Measurements from ENCODE around the gene ZFP28.

Gene ZFP28

DNA sequence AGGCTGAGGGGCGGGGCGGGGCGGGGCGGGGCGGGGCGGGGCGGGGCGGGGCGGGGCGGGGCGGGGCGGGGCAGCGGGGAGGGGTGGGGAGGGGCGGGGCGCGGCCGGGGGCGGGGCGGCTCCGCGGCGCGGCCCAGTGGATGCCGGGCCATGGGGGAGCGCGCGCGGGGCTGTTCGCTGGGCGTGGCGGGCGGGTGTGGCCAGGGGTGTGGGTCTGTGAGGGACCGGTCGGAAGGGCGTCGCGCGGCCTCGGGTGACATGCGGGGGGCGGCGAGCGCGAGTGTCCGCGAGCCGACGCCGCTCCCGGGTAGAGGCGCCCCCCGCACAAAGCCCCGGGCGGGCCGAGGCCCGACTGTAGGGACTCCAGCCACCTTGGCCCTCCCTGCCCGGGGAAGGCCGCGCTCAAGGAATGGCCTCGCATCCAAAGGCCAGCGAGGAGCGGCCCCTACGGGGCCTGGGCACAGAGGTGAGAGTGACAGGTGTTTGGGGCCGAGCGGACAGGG is at the start of gene ZFP28:
ZFP28 (plus strand) TSS at position 188 of the 503 bp plus-strand sequence; CDS start at position 259, 71 bp downstream.
- Histone ChIP-seq H3K27ac (ENCODE audit: low read depth, low read length) (peak within 1 kb of the TSS; percentile 91), H3K36me3 (ENCODE audit: control insufficient read depth, insufficient read depth, low read length) (0 out of 2 replicates have a peak, but pooled peaks cover 3% of the 10 kb centered on the region), H3K27me3 (ENCODE audit: control insufficient read depth, insufficient read depth, low read length) (no peaks in the 10 kb centered on the region), H3K9me3 (ENCODE audit: control insufficient read depth, insufficient read depth, low read depth, low read length) (peaks cover 43% of the 10 kb centered on the region), H3K9ac (ENCODE audit: low read length) (peak within 1 kb of the TSS; percentile 94), H3K4me3 (ENCODE audit: low read depth, low read length) (peak within 1 kb of the TSS; percentile 97), H3K4me1 (ENCODE audit: control insufficient read depth, insufficient read depth, low read length) (no peaks in the 10 kb centered on the region)

- Histone ChIP-seq H3K4me1 (ENCODE audit: control insufficient read depth, insufficient read depth, low read length) (peaks cover 8% of the 10 kb centered on the region; the same call in 1 of the 2 replicates), H3K4me3 (ENCODE audit: low read depth, low read length) (peak overlapping the region; percentile 20; the same call in 1 of the 2 replicates), H3K27ac (ENCODE audit: low read depth, low read length) (peak overlapping the region; percentile 75; the same call in 1 of the 2 replicates), H3K9ac (ENCODE audit: low read length) (no peak overlapping the region), H3K9me3 (ENCODE audit: control insufficient read depth, insufficient read depth, low read depth, low read length) (peaks cover 41% of the 10 kb centered on the region), H3K36me3 (ENCODE audit: control insufficient read depth, insufficient read depth, low read length) (peaks cover 6% of the 10 kb centered on the region; the same call in 1 of the 2 replicates), H3K27me3 (ENCODE audit: control insufficient read depth, insufficient read depth, low read length) (no peaks in the 10 kb centered on the region)
Measured at GRCh38 chr19:56491399-56491798, 47.3 kb upstream of the ZFP28 start.

GRCh38 chr19:56504581-56504980 is 34.2 kb upstream of the ZFP28 start:
- Histone ChIP-seq H3K9ac (ENCODE audit: low read length) (no peak overlapping the region), H3K9me3 (ENCODE audit: control insufficient read depth, insufficient read depth, low read depth, low read length) (peaks cover 20% of the 10 kb centered on the region; the same call in 1 of the 2 replicates), H3K36me3 (ENCODE audit: control insufficient read depth, insufficient read depth, low read length) (no peaks in the 10 kb centered on the region), H3K4me1 (ENCODE audit: control insufficient read depth, insufficient read depth, low read length) (no peaks in the 10 kb centered on the region), H3K27me3 (ENCODE audit: control insufficient read depth, insufficient read depth, low read length) (peaks cover 3% of the 10 kb centered on the region; the same call in 1 of the 2 replicates), H3K27ac (ENCODE audit: low read depth, low read length) (no peak overlapping the region), H3K4me3 (ENCODE audit: low read depth, low read length) (no peak overlapping the region)

DNA sequence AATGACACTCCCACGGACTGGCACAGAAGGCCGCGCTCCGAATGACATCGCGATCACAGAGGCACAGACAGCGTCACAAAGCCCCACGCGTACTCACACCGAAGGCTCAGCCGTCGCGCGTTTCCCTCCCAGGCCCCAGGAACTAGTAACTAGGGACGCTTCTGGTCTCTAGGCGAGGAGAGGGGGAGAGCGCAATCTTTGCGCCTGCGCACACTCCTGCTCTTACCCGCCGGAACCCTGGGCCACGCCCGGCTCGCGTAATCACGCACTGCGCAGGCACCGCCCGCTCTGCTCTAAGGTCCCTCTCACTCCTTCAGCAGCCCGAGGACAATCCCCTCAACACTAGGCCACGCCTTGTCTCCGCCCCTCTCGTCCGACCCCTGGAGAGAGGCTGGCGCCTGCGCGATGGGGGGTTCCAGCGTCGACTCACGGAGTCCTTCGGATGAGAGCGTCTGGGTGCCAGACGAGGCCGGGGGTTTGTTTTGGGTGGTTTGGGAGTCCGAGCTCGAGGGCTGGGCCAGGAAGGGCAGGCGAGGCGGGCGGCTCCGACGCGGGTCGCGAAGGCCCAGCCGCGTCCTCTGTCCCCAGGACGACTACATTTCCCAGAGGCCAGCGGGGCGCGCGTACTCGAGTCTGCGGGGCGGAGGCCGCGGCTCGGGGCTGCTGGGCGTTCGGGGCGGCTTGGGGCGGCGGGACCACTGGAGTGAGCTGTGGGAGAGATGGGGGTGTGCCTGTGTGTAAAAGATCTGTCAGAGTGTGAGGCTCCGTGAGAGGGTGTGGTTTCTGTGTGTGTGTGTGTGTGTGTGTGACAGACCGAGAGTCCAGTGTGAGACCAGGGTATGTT is 31.1 kb upstream of the ZFP28 start, which contains the start of gene ZNF471:
ZNF471 (plus strand) TSS at position 410 of the 844 bp plus-strand sequence. CDS start 3,717 bp downstream, outside the sequence.
- H3K4me3 ChIP-seq (ENCODE audit: low read depth, low read length), result peak within 1 kb of the TSS; percentile 90
- H3K27ac ChIP-seq (ENCODE audit: low read depth, low read length), result peak within 1 kb of the TSS; percentile 86
- peaks cover 27% of the 10 kb centered on the region; the same call in 1 of the 2 replicates for H3K9me3 ChIP-seq (ENCODE audit: control insufficient read depth, insufficient read depth, low read depth, low read length)
- H3K36me3 ChIP-seq (ENCODE audit: control insufficient read depth, insufficient read depth, low read length), result no peaks in the 10 kb centered on the region
- peak within 1 kb of the TSS; percentile 86 for H3K9ac ChIP-seq (ENCODE audit: low read length)
- H3K4me1 ChIP-seq (ENCODE audit: control insufficient read depth, insufficient read depth, low read length), result no peaks in the 10 kb centered on the region
- peaks cover 3% of the 10 kb centered on the region; the same call in 1 of the 2 replicates for H3K27me3 ChIP-seq (ENCODE audit: control insufficient read depth, insufficient read depth, low read length)

- H3K9me3 ChIP-seq (ENCODE audit: control insufficient read depth, insufficient read depth, low read depth, low read length), result peaks cover 28% of the 10 kb centered on the region; the same call in 1 of the 2 replicates
- H3K9ac ChIP-seq (ENCODE audit: low read length), result peak overlapping the region; percentile 86
- no peak overlapping the region for H3K27ac ChIP-seq (ENCODE audit: low read depth, low read length)
- H3K4me1 ChIP-seq (ENCODE audit: control insufficient read depth, insufficient read depth, low read length), result no peaks in the 10 kb centered on the region
- no peaks in the 10 kb centered on the region for H3K36me3 ChIP-seq (ENCODE audit: control insufficient read depth, insufficient read depth, low read length)
- peaks cover 3% of the 10 kb centered on the region; the same call in 1 of the 2 replicates for H3K27me3 ChIP-seq (ENCODE audit: control insufficient read depth, insufficient read depth, low read length)
- H3K4me3 ChIP-seq (ENCODE audit: low read depth, low read length), result peak overlapping the region; percentile 90
Measured at GRCh38 chr19:56508290-56508778, 30.4 kb upstream of the ZFP28 start.

DNA sequence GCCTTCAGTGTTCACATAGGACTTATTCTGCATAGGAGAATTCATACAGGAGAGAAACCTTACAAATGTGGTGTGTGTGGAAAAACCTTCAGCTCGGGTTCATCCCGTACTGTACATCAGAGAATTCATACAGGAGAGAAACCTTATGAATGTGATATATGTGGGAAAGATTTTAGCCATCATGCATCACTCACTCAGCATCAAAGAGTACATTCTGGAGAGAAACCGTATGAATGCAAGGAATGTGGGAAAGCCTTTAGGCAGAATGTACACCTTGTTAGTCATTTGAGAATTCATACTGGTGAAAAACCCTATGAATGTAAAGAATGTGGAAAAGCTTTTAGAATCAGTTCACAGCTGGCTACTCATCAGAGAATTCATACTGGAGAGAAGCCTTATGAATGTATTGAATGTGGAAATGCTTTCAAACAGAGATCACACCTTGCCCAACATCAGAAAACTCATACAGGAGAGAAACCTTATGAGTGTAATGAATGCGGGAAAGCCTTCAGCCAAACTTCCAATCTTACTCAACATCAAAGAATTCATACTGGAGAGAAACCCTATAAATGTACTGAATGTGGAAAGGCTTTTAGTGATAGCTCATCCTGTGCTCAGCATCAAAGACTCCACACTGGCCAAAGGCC is 13.4 kb upstream of the ZFP28 start:
- no peaks in the 10 kb centered on the region; the same call in 1 of the 2 replicates for H3K36me3 ChIP-seq (ENCODE audit: control insufficient read depth, insufficient read depth, low read length)
- peaks cover 90% of the 10 kb centered on the region for H3K9me3 ChIP-seq (ENCODE audit: control insufficient read depth, insufficient read depth, low read depth, low read length)
- H3K9ac ChIP-seq (ENCODE audit: low read length), result no peak overlapping the region

DNA sequence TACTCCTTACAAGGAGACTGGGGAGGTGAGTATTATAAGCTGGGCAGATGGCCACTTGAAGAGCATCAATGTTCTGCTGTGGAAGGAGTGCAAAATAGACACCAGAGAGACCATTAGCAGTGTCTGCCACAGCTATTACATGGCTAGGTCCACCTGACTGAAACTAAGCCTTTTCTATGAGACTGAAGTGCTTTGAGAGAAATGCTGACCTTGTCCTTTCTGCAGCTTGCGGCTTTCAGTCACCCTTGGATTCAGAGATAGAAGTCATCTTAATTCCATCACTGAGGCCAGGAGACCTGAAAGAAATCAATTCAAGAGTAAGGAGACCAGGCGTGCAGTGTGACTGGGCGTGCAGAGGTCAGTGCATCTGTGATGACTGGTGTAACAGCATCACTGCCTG is 1.3 kb upstream of the ZFP28 start:
- Histone ChIP-seq H3K36me3 (ENCODE audit: control insufficient read depth, insufficient read depth, low read length) (0 out of 2 replicates have a peak, but pooled peaks cover 3% of the 10 kb centered on the region), H3K27me3 (ENCODE audit: control insufficient read depth, insufficient read depth, low read length) (no peaks in the 10 kb centered on the region), H3K27ac (ENCODE audit: low read depth, low read length) (no peak overlapping the region), H3K4me3 (ENCODE audit: low read depth, low read length) (peak overlapping the region; percentile 97), H3K9me3 (ENCODE audit: control insufficient read depth, insufficient read depth, low read depth, low read length) (peaks cover 46% of the 10 kb centered on the region), H3K4me1 (ENCODE audit: control insufficient read depth, insufficient read depth, low read length) (no peaks in the 10 kb centered on the region), H3K9ac (ENCODE audit: low read length) (no peak overlapping the region)

More for the DNA sequence above, 13.4 kb upstream of the ZFP28 start:
- Histone ChIP-seq H3K4me1 (ENCODE audit: control insufficient read depth, insufficient read depth, low read length) (no peaks in the 10 kb centered on the region), H3K27ac (ENCODE audit: low read depth, low read length) (no peak overlapping the region), H3K4me3 (ENCODE audit: low read depth, low read length) (no peak overlapping the region), H3K27me3 (ENCODE audit: control insufficient read depth, insufficient read depth, low read length) (no peaks in the 10 kb centered on the region)

DNA sequence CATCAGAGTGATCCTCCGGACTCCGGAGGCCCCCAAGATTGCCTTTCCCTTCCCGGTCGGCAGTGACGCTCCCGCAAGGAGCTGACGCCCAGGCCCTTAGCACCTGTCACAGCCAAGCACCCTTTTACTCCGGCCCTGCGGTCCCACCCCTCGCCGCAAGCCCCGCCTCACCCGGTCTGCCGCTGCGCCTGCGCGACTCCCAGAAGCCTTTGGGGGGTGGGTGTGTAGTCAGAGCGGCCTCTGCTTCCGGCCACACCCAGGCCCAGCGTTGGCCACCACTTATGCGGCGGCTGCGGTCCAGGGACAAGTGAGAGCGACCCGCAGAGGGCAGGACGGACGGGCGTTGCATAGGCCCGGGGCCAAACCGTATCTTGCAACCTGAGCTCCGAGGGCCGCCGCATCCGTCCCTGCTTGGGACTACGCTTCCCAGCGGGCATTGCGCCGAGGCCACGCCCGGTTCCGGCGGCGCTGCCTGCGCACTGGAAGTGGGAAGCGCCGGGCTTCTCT is 441 bp upstream of the ZFP28 start:
- no peaks in the 10 kb centered on the region for H3K4me1 ChIP-seq (ENCODE audit: control insufficient read depth, insufficient read depth, low read length)
- peak overlapping the region; percentile 97 for H3K4me3 ChIP-seq (ENCODE audit: low read depth, low read length)
- H3K9me3 ChIP-seq (ENCODE audit: control insufficient read depth, insufficient read depth, low read depth, low read length), result peaks cover 43% of the 10 kb centered on the region
- H3K27me3 ChIP-seq (ENCODE audit: control insufficient read depth, insufficient read depth, low read length), result no peaks in the 10 kb centered on the region
- peak overlapping the region; percentile 94 for H3K9ac ChIP-seq (ENCODE audit: low read length)
- H3K36me3 ChIP-seq (ENCODE audit: control insufficient read depth, insufficient read depth, low read length), result 0 out of 2 replicates have a peak, but pooled peaks cover 3% of the 10 kb centered on the region
- H3K27ac ChIP-seq (ENCODE audit: low read depth, low read length), result peak overlapping the region; percentile 91

DNA sequence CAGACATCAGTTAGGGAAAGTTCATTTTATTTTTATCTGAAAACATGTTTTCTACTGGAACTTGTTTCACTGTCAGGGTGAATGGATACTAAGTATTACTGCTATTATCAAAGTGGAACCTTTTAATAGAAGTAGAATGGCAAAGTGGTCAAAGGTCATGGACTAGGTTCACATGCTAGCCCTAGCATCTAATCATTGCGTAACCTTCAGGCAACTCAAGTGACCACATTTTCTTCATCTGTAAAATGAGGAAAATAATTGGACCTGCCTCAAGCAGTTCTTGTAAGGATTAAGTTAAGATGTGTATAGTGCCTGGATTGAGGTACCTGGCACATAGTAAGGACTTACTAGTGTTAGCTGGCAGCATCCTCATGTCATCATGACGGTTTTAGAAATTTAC is 5.0 kb downstream of the ZFP28 start:
- H3K4me3 ChIP-seq (ENCODE audit: low read depth, low read length), result no peak overlapping the region
- H3K27ac ChIP-seq (ENCODE audit: low read depth, low read length), result no peak overlapping the region
- H3K9me3 ChIP-seq (ENCODE audit: control insufficient read depth, insufficient read depth, low read depth, low read length), result peaks cover 59% of the 10 kb centered on the region
- H3K4me1 ChIP-seq (ENCODE audit: control insufficient read depth, insufficient read depth, low read length), result no peaks in the 10 kb centered on the region
- no peaks in the 10 kb centered on the region for H3K27me3 ChIP-seq (ENCODE audit: control insufficient read depth, insufficient read depth, low read length)
- no peak overlapping the region for H3K9ac ChIP-seq (ENCODE audit: low read length)
- peaks cover 16% of the 10 kb centered on the region for H3K36me3 ChIP-seq (ENCODE audit: control insufficient read depth, insufficient read depth, low read length)

DNA sequence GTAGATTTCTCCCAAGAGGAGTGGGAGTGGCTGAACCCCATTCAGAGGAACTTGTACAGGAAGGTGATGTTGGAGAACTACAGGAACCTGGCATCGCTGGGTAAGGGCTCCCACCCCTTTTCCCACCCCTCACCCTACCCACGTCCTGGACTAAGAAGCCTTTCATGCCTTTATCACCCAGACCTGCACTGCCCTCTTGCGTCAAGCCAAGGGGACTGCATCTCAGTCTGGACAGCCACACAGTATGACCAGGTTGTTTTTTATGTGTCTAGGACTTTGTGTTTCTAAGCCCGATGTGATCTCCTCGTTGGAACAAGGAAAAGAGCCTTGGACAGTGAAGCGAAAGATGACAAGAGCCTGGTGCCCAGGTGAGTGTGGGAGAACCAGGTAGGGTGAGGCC is 8.8 kb downstream of the ZFP28 start:
- peaks cover 35% of the 10 kb centered on the region for H3K36me3 ChIP-seq (ENCODE audit: control insufficient read depth, insufficient read depth, low read length)

More for the DNA sequence above, 8.8 kb downstream of the ZFP28 start:
- Histone ChIP-seq H3K4me1 (ENCODE audit: control insufficient read depth, insufficient read depth, low read length) (no peaks in the 10 kb centered on the region), H3K9me3 (ENCODE audit: control insufficient read depth, insufficient read depth, low read depth, low read length) (peaks cover 64% of the 10 kb centered on the region), H3K27ac (ENCODE audit: low read depth, low read length) (no peak overlapping the region), H3K27me3 (ENCODE audit: control insufficient read depth, insufficient read depth, low read length) (no peaks in the 10 kb centered on the region), H3K4me3 (ENCODE audit: low read depth, low read length) (no peak overlapping the region), H3K9ac (ENCODE audit: low read length) (no peak overlapping the region)

Data from HUES6 (cell line).